Lung microvascular endothelial cell (primary cell): ENCODE results near the gene ELK3. TPM values are rescaled to one million over a fixed set of nuclear protein-coding genes. Genes with fewer than 3 reads are reported as not detected.

Experiments used
- DNase-seq, 2 donors: peaks; one replicate each; pipeline versions ENCODE4 v3.0.0 to v3.0.0-alpha.2; 2010; ENCODE audit warnings: low read depth in 2 of 2
- total RNA-seq: library from RNA; depleted of rRNA; stranded (reverse); fragments of >200 nt; gene quantifications from 2 replicates; pipeline ENCODE4 v1.2.1, GENCODE V29; 2014

ELK3 gene
- total RNA-seq, result 47.2 and 47.9 TPM in 2 replicates

DNA sequence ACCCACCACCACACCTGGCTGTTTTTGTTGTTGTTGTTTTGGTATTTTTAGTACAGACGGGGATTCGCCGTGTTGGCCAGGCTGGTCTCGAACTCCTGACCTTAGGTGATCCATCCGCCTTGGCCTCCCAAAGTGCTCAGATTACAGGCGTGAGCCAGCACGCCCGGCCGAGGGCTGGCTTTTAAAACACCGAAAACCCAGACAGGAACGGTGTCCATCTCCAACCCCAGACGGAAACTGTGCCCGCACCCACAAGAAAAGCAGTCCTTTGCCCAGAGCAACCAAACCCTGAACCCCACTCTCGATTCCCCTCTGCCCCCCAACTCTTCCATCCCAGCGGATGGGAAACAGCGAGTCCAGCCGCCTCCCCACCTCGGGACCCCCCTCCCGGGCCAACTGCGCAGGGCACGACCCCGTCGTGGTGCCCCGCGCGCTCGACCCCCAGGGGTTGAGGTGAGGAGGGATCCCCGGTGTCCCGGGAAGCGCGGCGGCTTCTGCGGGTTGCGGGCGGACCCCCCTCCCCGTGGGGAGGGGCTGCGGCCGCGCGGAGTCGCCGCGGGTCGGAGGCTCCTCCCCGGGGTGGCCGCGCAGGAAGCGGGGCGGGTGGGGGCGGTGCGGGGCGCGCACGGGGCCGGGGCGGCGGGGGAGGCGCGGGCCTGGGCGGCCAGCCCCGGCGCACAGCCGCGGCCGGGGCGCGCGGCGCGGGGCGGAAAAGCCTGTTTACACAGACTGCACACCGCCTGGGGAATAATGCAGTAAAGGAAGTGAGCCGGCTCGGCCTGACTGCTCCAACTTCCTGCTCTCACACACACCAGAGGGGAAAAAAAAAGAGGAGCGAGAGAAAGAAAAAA is at the start of gene ELK3:
Gene ELK3 (plus strand): TSS at position 651 of the 851 bp plus-strand sequence.
- DNase-seq, result peak; percentile 97 to 98

DNA sequence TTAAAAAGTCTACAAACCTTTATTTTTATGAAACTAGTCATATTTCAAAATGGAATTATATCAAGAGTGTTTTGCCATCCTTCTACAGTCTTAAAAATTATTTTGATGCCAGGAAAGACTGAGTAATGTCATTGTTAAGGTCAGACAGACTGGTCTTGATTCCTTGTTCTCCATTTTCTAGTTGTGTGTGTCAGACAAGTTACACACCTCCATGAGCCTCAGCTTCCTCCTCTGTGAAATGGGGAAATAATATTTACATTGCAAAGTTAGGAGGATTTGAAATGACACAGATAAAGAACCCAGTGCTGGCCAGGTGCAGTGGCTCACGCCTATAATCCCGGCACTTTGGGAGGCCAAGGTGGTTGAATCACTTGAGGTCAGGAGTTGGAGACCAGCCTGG is 47.4 kb upstream of the ELK3 start:
- no peak for DNase-seq

GRCh38 chr12:96150442-96150841 is 43.7 kb upstream of the ELK3 start:
- no peak for DNase-seq

GRCh38 chr12:96152164-96152563 is 42.0 kb upstream of the ELK3 start:
- no peak for DNase-seq

- no peak for DNase-seq
Measured at GRCh38 chr12:96153131-96153725, 40.9 kb upstream of the ELK3 start.

- no peak for DNase-seq
Measured at GRCh38 chr12:96155181-96155580, 39.0 kb upstream of the ELK3 start.

- no peak for DNase-seq
Measured at GRCh38 chr12:96155781-96156180, 38.4 kb upstream of the ELK3 start.

DNA sequence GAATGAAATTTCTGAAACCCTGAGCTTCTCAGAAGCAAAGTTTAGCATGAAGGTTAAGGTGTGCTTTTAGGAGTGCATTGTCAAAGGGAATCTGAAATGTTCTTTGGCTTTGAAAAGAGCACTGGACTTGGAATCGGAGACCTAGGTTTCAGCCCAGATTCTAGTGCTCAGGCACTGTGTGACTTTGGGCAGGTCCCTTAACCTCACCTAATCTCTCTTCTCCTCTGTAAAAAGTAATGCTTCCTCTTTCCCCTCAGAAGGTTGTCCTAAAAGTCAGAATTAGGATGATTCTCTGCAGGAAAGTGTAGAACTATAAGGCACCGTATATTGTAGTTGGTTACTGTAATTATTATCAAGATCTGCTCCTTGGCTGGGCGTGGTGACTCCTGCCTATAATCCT is 38.0 kb upstream of the ELK3 start:
- no peak for DNase-seq

GRCh38 chr12:96157427-96157826 is 36.7 kb upstream of the ELK3 start:
- DNase-seq, result no peak

DNA sequence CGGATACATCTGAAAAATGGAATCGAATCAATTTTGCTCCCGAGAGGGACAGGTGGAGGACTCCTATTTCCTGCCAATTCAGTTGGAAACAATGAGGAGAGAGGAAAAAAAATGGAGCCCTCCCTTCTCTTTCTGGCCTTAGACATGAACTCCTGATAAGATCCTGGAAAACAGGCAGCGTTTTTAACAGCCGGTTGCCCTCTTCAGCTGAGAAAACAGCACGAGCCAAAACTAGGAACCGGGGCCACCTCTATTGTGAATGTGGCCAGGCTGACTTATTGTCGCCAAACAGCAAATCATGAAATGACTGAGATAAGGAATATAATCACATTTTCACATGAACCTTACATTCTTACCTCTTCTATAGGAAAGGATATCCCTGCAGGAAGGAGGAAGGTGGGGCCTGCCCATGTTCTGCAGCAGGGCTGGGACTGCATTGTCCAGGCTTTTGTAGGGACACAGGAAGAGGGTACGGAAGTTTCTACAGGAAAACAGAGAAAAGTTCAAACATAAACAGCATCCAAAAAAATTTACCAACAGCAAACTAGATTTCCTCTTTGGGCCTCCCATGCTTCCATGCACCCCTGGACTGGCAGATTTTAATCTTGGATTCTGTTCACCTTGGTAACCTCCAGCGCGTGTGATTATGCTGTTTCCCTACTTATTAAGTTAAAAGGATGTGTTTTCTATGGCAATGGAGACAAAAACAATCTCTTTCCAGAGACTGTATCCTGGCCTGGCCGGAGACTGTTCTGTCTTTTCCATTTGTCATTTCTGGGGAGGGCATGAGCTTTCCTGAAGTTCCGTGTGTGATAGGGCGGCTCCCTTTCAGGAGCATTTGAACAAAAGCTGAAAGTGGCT is 29.0 kb upstream of the ELK3 start:
- peak; percentile 83 to 99 for DNase-seq

- no peak for DNase-seq
Measured at GRCh38 chr12:96166765-96167164, 27.4 kb upstream of the ELK3 start.

- DNase-seq, result no peak
Measured at GRCh38 chr12:96167492-96167891, 26.7 kb upstream of the ELK3 start.

DNA sequence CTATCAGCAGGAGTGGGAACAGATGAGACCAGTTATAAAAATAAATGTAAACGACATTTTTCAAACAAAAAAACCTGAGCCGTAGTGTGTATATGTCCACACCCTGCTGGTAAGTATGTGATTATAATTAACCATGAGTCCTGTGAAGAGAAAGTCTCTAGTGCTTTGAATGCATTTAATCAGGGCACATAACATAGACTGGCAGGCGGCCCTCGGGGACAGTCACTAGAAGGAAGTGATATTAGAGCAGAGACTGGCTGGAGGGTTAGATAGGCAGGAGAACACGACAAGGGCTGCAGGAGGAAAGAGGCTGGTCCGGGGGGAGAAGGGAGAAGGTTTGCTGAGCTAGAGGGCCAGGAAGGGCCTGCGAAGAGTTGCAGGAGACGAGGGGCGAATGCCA is 23.8 kb upstream of the ELK3 start:
- DNase-seq, result peak in 1 of 2 donors; percentile 23

GRCh38 chr12:96170762-96171161 is 23.4 kb upstream of the ELK3 start:
- DNase-seq, result no peak

GRCh38 chr12:96171905-96172304 is 22.3 kb upstream of the ELK3 start:
- DNase-seq, result no peak

DNA sequence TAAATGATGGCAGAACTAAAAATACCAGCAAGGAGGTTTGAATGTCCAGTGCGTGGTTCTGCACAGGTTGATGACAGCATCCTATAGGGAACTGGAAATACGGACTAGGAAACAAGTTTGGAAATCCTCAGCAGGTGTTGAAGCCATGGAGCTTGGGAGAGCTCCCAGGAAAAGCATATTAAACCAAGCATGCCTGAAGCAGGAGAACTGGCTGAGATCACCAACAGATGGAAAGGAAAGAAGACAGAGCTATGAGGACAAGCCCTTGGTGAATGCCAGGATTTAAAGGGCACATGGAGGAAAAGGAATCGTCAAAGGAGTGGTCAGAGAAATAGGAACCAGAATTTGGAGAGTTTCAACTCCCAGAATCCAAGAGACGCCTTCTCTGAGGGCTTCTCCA is 21.2 kb upstream of the ELK3 start:
- no peak for DNase-seq

DNA sequence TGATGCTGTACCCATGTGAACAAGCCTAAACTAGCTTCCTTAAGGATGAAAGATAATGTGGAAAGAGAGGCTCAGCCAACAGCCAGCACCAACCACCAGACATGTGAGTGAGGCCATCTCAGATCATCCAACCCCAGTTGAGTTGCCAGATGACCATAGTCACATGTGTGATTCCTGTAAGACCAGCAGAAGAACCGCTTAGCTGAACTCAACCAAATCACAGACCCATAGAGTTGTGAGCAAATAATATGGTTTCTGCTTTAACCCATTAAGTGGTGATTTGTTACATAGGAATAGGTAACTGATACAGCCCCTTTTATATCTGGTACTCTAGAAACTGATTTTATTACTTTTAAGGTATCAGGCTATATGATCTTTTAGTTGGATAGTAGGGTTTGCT is 17.6 kb upstream of the ELK3 start:
- no peak for DNase-seq

DNA sequence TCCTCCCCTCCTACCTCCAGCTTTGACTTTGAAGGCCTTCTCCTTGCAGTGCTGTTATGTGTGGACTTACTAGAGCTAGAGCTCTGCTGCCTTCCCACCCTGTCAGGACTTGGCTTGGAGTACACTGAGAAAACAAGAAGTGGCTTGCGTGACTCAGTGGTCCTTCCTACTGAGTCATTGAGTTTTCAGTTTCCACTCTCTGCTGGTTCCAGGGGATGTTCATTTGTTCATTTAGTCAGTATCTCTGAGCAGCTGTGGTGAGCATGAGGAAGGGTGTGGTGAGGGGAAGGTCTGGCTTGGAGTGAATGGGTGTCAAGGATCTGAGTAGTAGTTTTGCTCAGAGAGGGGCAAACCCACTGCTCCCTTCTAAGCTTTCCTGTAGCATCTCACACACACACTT is 17.2 kb upstream of the ELK3 start:
- DNase-seq, result peak in 1 of 2 donors; percentile 98

DNA sequence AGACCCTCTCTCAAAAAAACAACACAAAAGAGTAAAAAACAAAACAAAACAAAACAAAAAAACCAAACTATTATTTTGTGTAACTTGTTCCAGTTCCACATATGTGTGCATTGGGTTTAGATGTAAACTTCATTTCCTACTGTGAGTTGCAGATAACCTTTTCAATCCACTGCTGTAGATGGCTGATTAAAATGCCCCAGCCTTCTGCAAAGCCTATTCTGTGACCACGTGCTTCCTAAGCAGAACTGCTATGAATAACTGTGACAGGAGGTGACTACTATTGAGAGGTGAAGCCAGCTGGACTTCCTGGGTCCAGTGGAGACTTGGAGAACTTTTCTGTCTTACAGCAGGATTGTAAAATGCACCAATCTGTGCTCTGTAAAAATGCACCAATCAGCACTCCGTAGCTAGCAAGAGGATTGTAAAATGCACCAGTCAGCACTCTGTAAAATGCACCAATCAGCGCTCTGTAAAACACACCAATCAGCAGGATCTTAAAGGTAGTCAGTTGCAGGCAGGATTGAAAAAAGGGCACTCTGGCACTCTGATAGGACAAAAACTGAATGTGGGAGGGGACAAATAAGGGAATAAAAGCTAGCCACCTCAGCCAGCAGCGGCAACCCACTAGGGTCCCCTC is 10.3 kb upstream of the ELK3 start:
- DNase-seq, result no peak

- no peak for DNase-seq
Measured at GRCh38 chr12:96185914-96186313, 8.3 kb upstream of the ELK3 start.

DNA sequence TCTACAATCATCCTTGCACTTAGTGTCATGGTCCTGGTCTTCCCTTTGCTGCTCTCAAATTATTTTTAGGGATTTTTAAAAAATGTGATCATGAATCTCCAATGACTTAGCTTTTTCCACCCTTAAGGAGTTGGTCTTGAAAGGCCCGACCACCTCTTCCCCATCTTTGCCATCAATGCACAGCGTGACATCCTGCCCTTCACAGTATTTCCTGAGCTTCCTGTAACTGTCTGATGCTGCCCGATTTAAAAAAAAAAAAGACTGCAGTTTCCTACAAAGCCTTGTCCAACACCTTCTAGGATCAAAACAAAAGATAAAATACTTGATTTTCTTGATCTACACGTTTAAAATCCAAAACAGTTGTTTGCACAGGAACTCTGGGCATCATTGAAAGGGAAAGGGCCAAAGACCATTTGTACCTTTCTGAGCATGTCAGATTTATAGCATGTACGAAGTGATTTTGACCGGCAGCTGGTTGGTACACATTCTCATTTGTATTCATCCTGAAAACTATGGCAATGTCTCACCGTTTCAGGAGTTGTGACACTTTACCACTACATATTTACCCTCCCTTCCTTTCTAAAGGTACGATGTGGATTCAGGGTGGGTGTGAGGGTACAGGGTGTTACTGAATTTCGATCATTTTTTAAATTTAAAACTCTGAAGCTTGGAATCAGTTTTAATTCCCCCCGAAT is 7.4 kb upstream of the ELK3 start:
- no peak for DNase-seq
